B cell (primary cell): ENCODE data around the gene DIRAS3. TPM values are rescaled to one million over a fixed set of nuclear protein-coding genes. Genes with fewer than 3 reads are reported as not detected.

Source experiments
- ATAC-seq: fragments of 200-7000 bp; cut with Tn5 transposase; one replicate; pipeline ENCODE4 v1.10.0; 2021; ENCODE audit warnings: low read depth, mild to moderate bottlenecking, moderate number of reproducible peaks, moderate library complexity
- CTCF ChIA-PET: fragments of 350-600 bp; sonication (Branson Sonifier 250); formaldehyde crosslinking; loops from one replicate; lab custom pipeline; 2021; ENCODE audit warnings: antibody characterized with exemption, inconsistent platforms; lab: Charles Lee
- POLR2A ChIA-PET: fragments of 350-600 bp; sonication (Branson Sonifier 250); formaldehyde crosslinking; loops from one replicate; lab custom pipeline; 2021; ENCODE audit warnings: antibody characterized with exemption; lab: Charles Lee
- DNase-seq: peaks from one replicate; pipeline ENCODE4 v3.0.0; 2013
- H2AFZ ChIP-seq: 2 replicates; pipeline ENCODE4 v1.6.1; 2012; ENCODE audit warnings: mild to moderate bottlenecking, low read depth, low read length; ENCODE audit not compliant: insufficient read depth, poor library complexity, severe bottlenecking
- H3K27ac ChIP-seq, 2 donors: 1 replicate in 1 of 2; 2 replicates in 1 of 2; pipeline ENCODE4 v1.5.1; 2012 to 2013; ENCODE audit warnings: low read length in 2 of 2, mild to moderate bottlenecking in 2 of 2, moderate library complexity in 1 of 2
- H3K27me3 ChIP-seq, 4 experiments: fragments of 200-600 bp in 1 of 4; sonication (generic) in 1 of 4; replicated peaks in 1 of 4; 1 replicate in 2 of 4; 2 replicates in 2 of 4; pipeline versions ENCODE4 v1.6.1 to v1.7.0; 2013 to 2016; ENCODE audit warnings: low read length in 3 of 4, mild to moderate bottlenecking in 2 of 4, mixed read lengths in 1 of 4, moderate library complexity in 1 of 4; ENCODE audit not compliant: insufficient read depth in 4 of 4, control insufficient read depth in 3 of 4; ENCODE audit errors: control extremely low read depth in 1 of 4
- H3K36me3 ChIP-seq, 2 experiments: replicated peaks in 1 of 2; 1 replicate in 1 of 2; 2 replicates in 1 of 2; pipeline versions ENCODE4 v1.6.1 to v1.7.1; 2013; ENCODE audit warnings: low read length in 1 of 2; ENCODE audit not compliant: insufficient read depth in 2 of 2, control insufficient read depth in 1 of 2; ENCODE audit errors: control extremely low read depth in 1 of 2, extremely low read depth in 1 of 2
- H3K4me1 ChIP-seq, 2 donors: fragments of 200-600 bp in 1 of 2; sonication (generic) in 1 of 2; 1 replicate in 1 of 2; 2 replicates in 1 of 2; pipeline versions ENCODE4 v1.5.1 to v1.6.1; 2013 to 2017; ENCODE audit warnings: low read length in 2 of 2; ENCODE audit not compliant: control insufficient read depth in 2 of 2, insufficient read depth in 2 of 2
- H3K4me2 ChIP-seq: replicated peaks from 2 replicates; pipeline ENCODE3; 2012; ENCODE audit warnings: mild to moderate bottlenecking, low read depth, low read length; ENCODE audit not compliant: poor library complexity, severe bottlenecking
- H3K4me3 ChIP-seq, 5 experiments: fragments of 200-600 bp in 1 of 5; sonication (generic) in 1 of 5; 1 replicate in 3 of 5; 2 replicates in 2 of 5; pipeline versions ENCODE4 v1.5.1 to v1.7.0; 2011 to 2016; ENCODE audit warnings: low read length in 4 of 5, mild to moderate bottlenecking in 4 of 5, low read depth in 2 of 5, control low read depth in 1 of 5, moderate library complexity in 1 of 5; ENCODE audit not compliant: insufficient read depth in 1 of 5; ENCODE audit errors: control extremely low read depth in 1 of 5, extremely low read depth in 1 of 5
- H3K79me2 ChIP-seq: fragments of 200-600 bp; sonication (generic); one replicate; pipeline ENCODE4 v1.6.0; 2016; ENCODE audit warnings: low read length; ENCODE audit not compliant: control insufficient read depth, insufficient read depth
- H3K9ac ChIP-seq: fragments of 200-600 bp; sonication (generic); 2 replicates; pipeline ENCODE4 v1.6.1; 2017; ENCODE audit warnings: mild to moderate bottlenecking, low read length, moderate library complexity
- H3K9me3 ChIP-seq, 3 donors: one replicate each; pipeline versions ENCODE4 v1.6.1 to v1.7.1; 2013; ENCODE audit warnings: low read length in 2 of 3; ENCODE audit not compliant: control insufficient read depth in 2 of 3, insufficient read depth in 1 of 3; ENCODE audit errors: control extremely low read depth in 1 of 3
- H4K20me1 ChIP-seq: 2 replicates; pipeline ENCODE4 v1.6.0; 2012; ENCODE audit warnings: mild to moderate bottlenecking, low read length; ENCODE audit not compliant: insufficient read depth, control insufficient read depth, poor library complexity, severe bottlenecking
- H3K27ac Mint-ChIP-seq: one replicate; pipeline ENCODE4 v1.8.0; 2021; ENCODE audit warnings: mixed read lengths
- H3K27me3 Mint-ChIP-seq: one replicate; pipeline ENCODE4 v1.8.0; 2021; ENCODE audit warnings: mixed read lengths
- H3K4me1 Mint-ChIP-seq: one replicate; pipeline ENCODE4 v1.8.0; 2021; ENCODE audit warnings: mixed read lengths
- H3K4me3 Mint-ChIP-seq: one replicate; pipeline ENCODE4 v1.8.0; 2021; ENCODE audit warnings: mixed read lengths
- H3K9me3 Mint-ChIP-seq: one replicate; pipeline ENCODE4 v1.8.0; 2022; ENCODE audit warnings: mixed read lengths; ENCODE audit not compliant: insufficient read depth
- EZH2 ChIP-seq: IDR thresholded peaks from 2 replicates; pipeline ENCODE4 v1.6.1; 2012; ENCODE audit warnings: borderline replicate concordance, low read depth, mild to moderate bottlenecking, moderate library complexity, low read length; ENCODE audit not compliant: insufficient read depth, poor library complexity, severe bottlenecking
- WGBS: methylation state at CpG from one replicate; pipeline ENCODE4 v1.1.5; 2013; ENCODE audit warnings: missing lambda C conversion rate; ENCODE audit not compliant: insufficient coverage; 5-methylcytosine and 5-hydroxymethylcytosine counted together
- intact Hi-C: fragments of 100-400 bp; cut with micrococcal nuclease; formaldehyde crosslinking; loops from one replicate; pipeline ENCODE4 v1.10.0; 2022
- polyA plus RNA-seq: library from polyadenylated mRNA; depleted of rRNA; stranded (reverse); fragments of >200 nt; gene quantifications from 2 replicates; pipeline ENCODE4 v1.2.3, GENCODE V29; 2012
- total RNA-seq, 2 donors: library from RNA; stranded (reverse); fragments of 120-200 nt in 1 of 2; gene quantifications; 1 replicate in 1 of 2; 2 replicates in 1 of 2; pipeline versions ENCODE4 v1.2.3 to v1.2.4, GENCODE V29; 2013 to 2022
- TF ChIP-seq, protein P1 (sequence below): fragments of 200-600 bp; IDR thresholded peaks from one replicate; pipeline ENCODE4 v1.8.0; 2022; ENCODE audit warnings: antibody characterized with exemption, mild to moderate bottlenecking

The DIRAS3 gene
- total and polyA plus RNA-seq, 2 donors (not counting 1 experiment from before 2014, with no cell fraction given): not detected

DNA sequence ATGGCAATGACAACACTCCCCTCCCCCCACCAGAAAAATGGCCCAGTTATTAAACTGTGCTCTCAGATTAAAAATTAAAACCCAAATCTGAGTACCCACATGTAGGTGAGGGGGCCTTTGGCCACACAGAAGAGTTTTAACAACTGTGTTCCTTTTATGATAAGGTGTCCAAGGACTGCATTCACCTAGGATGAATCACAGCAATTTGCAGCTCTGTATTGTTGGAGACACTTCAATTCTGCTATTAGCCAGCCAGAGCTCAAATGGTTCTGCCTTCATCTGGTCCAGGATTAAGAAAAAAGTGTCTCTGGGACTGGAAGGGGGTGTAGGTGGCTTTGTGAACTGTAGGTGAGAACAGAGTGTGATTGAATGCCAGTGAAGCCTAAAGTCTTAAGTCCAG lies 43.3 kb upstream of the DIRAS3 start:
- H3K9ac ChIP-seq: no peak overlapping the region
- H3K27me3 ChIP-seq: peaks cover 0 to 3% (median 0%) of the 10 kb centered on the region in 4 experiments
- CTCF ChIA-PET: no interaction called here
- no peak for ATAC-seq
- no peak overlapping the region for H3K4me2 ChIP-seq
- H4K20me1 ChIP-seq: no peaks in the 10 kb centered on the region
- H3K36me3 ChIP-seq: no peaks in the 10 kb centered on the region
- H3K4me3 ChIP-seq: no peak overlapping the region
- Mint-ChIP-seq H3K4me1 (no peaks in the 10 kb centered on the region), H3K4me3 (no peak overlapping the region), H3K27ac (no peak overlapping the region), H3K27me3 (peaks cover 6% of the 10 kb centered on the region), H3K9me3 (no peaks in the 10 kb centered on the region)
- H3K4me1 ChIP-seq: no peaks in the 10 kb centered on the region
- no peak for DNase-seq
- H3K9me3 ChIP-seq: no peaks in the 10 kb centered on the region
- TF ChIP-seq EZH2: no peak
- TF ChIP-seq, protein P1, sequence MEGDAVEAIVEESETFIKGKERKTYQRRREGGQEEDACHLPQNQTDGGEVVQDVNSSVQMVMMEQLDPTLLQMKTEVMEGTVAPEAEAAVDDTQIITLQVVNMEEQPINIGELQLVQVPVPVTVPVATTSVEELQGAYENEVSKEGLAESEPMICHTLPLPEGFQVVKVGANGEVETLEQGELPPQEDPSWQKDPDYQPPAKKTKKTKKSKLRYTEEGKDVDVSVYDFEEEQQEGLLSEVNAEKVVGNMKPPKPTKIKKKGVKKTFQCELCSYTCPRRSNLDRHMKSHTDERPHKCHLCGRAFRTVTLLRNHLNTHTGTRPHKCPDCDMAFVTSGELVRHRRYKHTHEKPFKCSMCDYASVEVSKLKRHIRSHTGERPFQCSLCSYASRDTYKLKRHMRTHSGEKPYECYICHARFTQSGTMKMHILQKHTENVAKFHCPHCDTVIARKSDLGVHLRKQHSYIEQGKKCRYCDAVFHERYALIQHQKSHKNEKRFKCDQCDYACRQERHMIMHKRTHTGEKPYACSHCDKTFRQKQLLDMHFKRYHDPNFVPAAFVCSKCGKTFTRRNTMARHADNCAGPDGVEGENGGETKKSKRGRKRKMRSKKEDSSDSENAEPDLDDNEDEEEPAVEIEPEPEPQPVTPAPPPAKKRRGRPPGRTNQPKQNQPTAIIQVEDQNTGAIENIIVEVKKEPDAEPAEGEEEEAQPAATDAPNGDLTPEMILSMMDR: no peak
- no peaks in the 10 kb centered on the region for H3K79me2 ChIP-seq
- intact Hi-C loops: no loop called here
- H3K27ac ChIP-seq: no peak overlapping the region
- no peak overlapping the region for H2AFZ ChIP-seq
- POLR2A ChIA-PET: no interaction called here

DNA sequence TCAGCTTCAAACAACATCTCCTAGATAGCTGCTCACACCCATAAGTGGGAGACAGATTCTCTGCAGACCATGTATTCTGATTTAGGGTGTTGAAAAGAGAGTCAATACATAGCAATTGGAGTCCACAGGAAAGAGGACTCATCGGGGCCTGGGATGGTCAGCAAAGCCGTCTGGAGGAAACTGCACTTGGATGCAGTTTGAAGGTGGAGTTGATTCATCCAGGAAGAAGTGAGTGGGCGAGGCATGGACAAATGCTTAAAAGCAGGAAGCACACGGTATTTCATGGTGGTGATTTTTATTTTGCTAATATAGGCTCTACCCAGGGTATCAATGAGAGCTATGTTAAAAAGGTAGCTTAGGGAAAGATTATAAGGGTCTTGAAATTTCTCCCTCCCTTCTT lies 36.8 kb upstream of the DIRAS3 start:
- H3K27me3 ChIP-seq: peaks cover 0 to 3% (median 0%) of the 10 kb centered on the region in 4 experiments
- H3K4me2 ChIP-seq: no peak overlapping the region
- H3K4me3 Mint-ChIP-seq: no peak overlapping the region
- no peaks in the 10 kb centered on the region for H3K9me3 ChIP-seq
- intact Hi-C loops: no loop called here
- H3K27ac Mint-ChIP-seq: no peak overlapping the region
- ATAC-seq: no peak
- no peaks in the 10 kb centered on the region for H3K36me3 ChIP-seq
- TF ChIP-seq, protein P1: no peak
- H3K4me1 ChIP-seq: no peaks in the 10 kb centered on the region
- ChIA-PET POLR2A (no interaction called here), CTCF (no interaction called here)
- no peaks in the 10 kb centered on the region for H3K79me2 ChIP-seq
- no peak overlapping the region for H3K9ac ChIP-seq
- H3K27ac ChIP-seq: no peak overlapping the region
- peaks cover 5% of the 10 kb centered on the region for H3K27me3 Mint-ChIP-seq
- no peak for DNase-seq
- H3K4me1 Mint-ChIP-seq: no peaks in the 10 kb centered on the region
- no peak overlapping the region for H2AFZ ChIP-seq
- no peak overlapping the region for H3K4me3 ChIP-seq
- WGBS: 96% methylated on average over 4 of the region's 4 CpGs
- no peaks in the 10 kb centered on the region for H3K9me3 Mint-ChIP-seq
- no peaks in the 10 kb centered on the region for H4K20me1 ChIP-seq
